H1 (cell line): ENCODE measurements around the gene ANKRD12. TPM values are rescaled to one million over a fixed set of nuclear protein-coding genes. Genes with fewer than 3 reads are reported as not detected.

ENCODE experiments used
- CTCF ChIA-PET: fragments of 300-600 bp; sonication (Branson Sonifier 250); formaldehyde crosslinking; loops from one replicate; lab custom pipeline; 2021; ENCODE audit not compliant: partially characterized antibody; lab: Charles Lee
- POLR2A ChIA-PET: fragments of 300-600 bp; sonication (Branson Sonifier 250); formaldehyde crosslinking; loops from one replicate; lab custom pipeline; 2021; ENCODE audit warnings: inconsistent platforms; ENCODE audit not compliant: partially characterized antibody; lab: Charles Lee
- DNase-seq, 2 experiments: peaks; one replicate each; pipeline versions ENCODE4 v3.0.0 to v3.0.0-alpha.2; 2010 to 2022; ENCODE audit warnings: low spot score in 2 of 2, low read depth in 1 of 2, mixed read lengths in 1 of 2
- FAIRE-seq: peaks from 2 replicates; lab custom pipeline; 2011; peaks lifted over from hg19 to GRCh38; lab: Jason Lieb, UNC
- H2AFZ ChIP-seq: 2 replicates; pipeline ENCODE4 v1.8.1; 2012; ENCODE audit warnings: low read length, inconsistent platforms
- H2AK5ac ChIP-seq: 2 replicates; pipeline ENCODE4 v1.6.1; 2013; ENCODE audit warnings: low read depth, low read length
- H2BK120ac ChIP-seq: replicated peaks from 2 replicates; pipeline ENCODE3; 2013; ENCODE audit warnings: low read depth, low read length, inconsistent platforms
- H2BK12ac ChIP-seq: 2 replicates; pipeline ENCODE4 v1.6.1; 2013; ENCODE audit warnings: low read depth, low read length
- H2BK15ac ChIP-seq: 2 replicates; pipeline ENCODE4 v1.6.1; 2013; ENCODE audit warnings: low read length
- H2BK20ac ChIP-seq: 2 replicates; pipeline ENCODE4 v1.6.1; 2013; ENCODE audit warnings: low read length
- H2BK5ac ChIP-seq: 2 replicates; pipeline ENCODE4 v1.6.1; 2013; ENCODE audit warnings: low read depth, low read length
- H3K14ac ChIP-seq: 2 replicates; pipeline ENCODE4 v1.6.1; 2013; ENCODE audit warnings: inconsistent platforms; ENCODE audit not compliant: insufficient read length
- H3K18ac ChIP-seq: 2 replicates; pipeline ENCODE4 v1.6.1; 2013; ENCODE audit warnings: low read length; ENCODE audit errors: extremely low read depth
- H3K23ac ChIP-seq: 2 replicates; pipeline ENCODE4 v1.6.1; 2013; ENCODE audit warnings: inconsistent platforms; ENCODE audit not compliant: insufficient read length
- H3K23me2 ChIP-seq: 2 replicates; pipeline ENCODE4 v1.6.1; 2013; ENCODE audit warnings: low read depth, low read length
- H3K27ac ChIP-seq: 2 replicates; pipeline ENCODE4 v1.6.1; 2011; ENCODE audit warnings: low read depth, low read length, inconsistent platforms
- H3K27me3 ChIP-seq, 4 experiments: replicated peaks in 1 of 4; 1 replicate in 1 of 4; 2 replicates in 3 of 4; pipeline versions ENCODE4 v1.6.1 to v1.8.1; 2011 to 2013; ENCODE audit warnings: low read length in 3 of 4, mild to moderate bottlenecking in 3 of 4, inconsistent platforms in 2 of 4, mixed read lengths in 2 of 4, moderate library complexity in 1 of 4; ENCODE audit not compliant: control insufficient read depth in 3 of 4, insufficient read depth in 3 of 4; ENCODE audit errors: extremely low read depth in 1 of 4
- H3K36me3 ChIP-seq, 4 experiments: 2 replicates each; pipeline versions ENCODE4 v1.6.1 to v1.8.1; 2011 to 2013; ENCODE audit warnings: mild to moderate bottlenecking in 4 of 4, low read length in 3 of 4, moderate library complexity in 2 of 4, control low read depth in 1 of 4, inconsistent platforms in 1 of 4; ENCODE audit not compliant: insufficient read depth in 4 of 4, control insufficient read depth in 2 of 4
- H3K4ac ChIP-seq: replicated peaks from 2 replicates; pipeline ENCODE3; 2013; ENCODE audit warnings: low read length, low read depth, mixed read lengths, inconsistent platforms; ENCODE audit not compliant: insufficient read length
- H3K4me1 ChIP-seq, 4 experiments: replicated peaks in 1 of 4; 1 replicate in 1 of 4; 2 replicates in 3 of 4; pipeline versions ENCODE4 v1.6.1 to v1.8.1; 2011 to 2013; ENCODE audit warnings: low read length in 3 of 4, inconsistent platforms in 2 of 4, mixed read lengths in 1 of 4; ENCODE audit not compliant: insufficient read depth in 4 of 4, control insufficient read depth in 3 of 4
- H3K4me2 ChIP-seq, 2 experiments: 2 replicates each; pipeline versions ENCODE4 v1.6.1 to v1.8.1; 2011 to 2013; ENCODE audit warnings: low read depth in 2 of 2, low read length in 2 of 2, control low read depth in 1 of 2, inconsistent platforms in 1 of 2, mild to moderate bottlenecking in 1 of 2; ENCODE audit not compliant: insufficient read depth in 1 of 2
- H3K4me3 ChIP-seq, 4 experiments: fragments of 200-600, 300-600 bp in 1 of 4; sonication (generic), shearing (Covaris generic), sonication (Bioruptor Twin) in 1 of 4; 2 replicates each; pipeline versions ENCODE4 v1.5.1 to v1.8.1; 2011 to 2016; ENCODE audit warnings: low read length in 4 of 4, low read depth in 3 of 4, control low read depth in 2 of 4, inconsistent platforms in 2 of 4, mild to moderate bottlenecking in 2 of 4, mixed read lengths in 1 of 4, moderate library complexity in 1 of 4; ENCODE audit not compliant: insufficient read depth in 2 of 4; ENCODE audit errors: extremely low read depth in 1 of 4
- H3K56ac ChIP-seq: replicated peaks from 2 replicates; pipeline ENCODE3; 2013; ENCODE audit warnings: low read depth, mild to moderate bottlenecking, mixed read lengths, low read length, inconsistent platforms; ENCODE audit not compliant: insufficient read length
- H3K79me1 ChIP-seq: 2 replicates; pipeline ENCODE4 v1.6.1; 2013; ENCODE audit warnings: low read depth, low read length, control low read depth
- H3K79me2 ChIP-seq, 2 experiments: 2 replicates each; pipeline versions ENCODE4 v1.6.1 to v1.8.1; 2012 to 2013; ENCODE audit warnings: low read length in 2 of 2, mild to moderate bottlenecking in 2 of 2, inconsistent platforms in 1 of 2; ENCODE audit not compliant: insufficient read depth in 2 of 2, control insufficient read depth in 1 of 2
- H3K9ac ChIP-seq, 4 experiments: replicated peaks in 1 of 4; 1 replicate in 1 of 4; 2 replicates in 3 of 4; pipeline versions ENCODE4 v1.6.1 to v1.8.1; 2011 to 2013; ENCODE audit warnings: low read depth in 3 of 4, low read length in 3 of 4, control low read depth in 2 of 4, mild to moderate bottlenecking in 2 of 4, moderate library complexity in 2 of 4, inconsistent platforms in 1 of 4; ENCODE audit errors: extremely low read depth in 1 of 4
- H3K9me3 ChIP-seq, 2 experiments: 2 replicates each; pipeline versions ENCODE4 v1.6.1 to v1.8.1; 2012 to 2013; ENCODE audit warnings: mild to moderate bottlenecking in 2 of 2, moderate library complexity in 2 of 2, control low read depth in 1 of 2, inconsistent platforms in 1 of 2, low read depth in 1 of 2, low read length in 1 of 2, mixed read lengths in 1 of 2; ENCODE audit not compliant: insufficient read depth in 2 of 2
- H4K20me1 ChIP-seq, 2 experiments: replicated peaks in 1 of 2; 2 replicates each; pipeline versions ENCODE3 to v1.8.1; 2011 to 2013; ENCODE audit warnings: inconsistent platforms in 2 of 2, low read length in 2 of 2, mild to moderate bottlenecking in 1 of 2; ENCODE audit not compliant: insufficient read depth in 2 of 2, control insufficient read depth in 1 of 2
- H4K5ac ChIP-seq: 2 replicates; pipeline ENCODE4 v1.6.1; 2013; ENCODE audit warnings: low read length, low read depth, mixed read lengths, inconsistent platforms; ENCODE audit not compliant: insufficient read length
- H4K8ac ChIP-seq: 2 replicates; pipeline ENCODE4 v1.8.0; 2013; ENCODE audit warnings: mild to moderate bottlenecking, moderate library complexity, low read length, inconsistent platforms; ENCODE audit not compliant: insufficient read depth; ENCODE audit errors: extremely low read depth
- H4K91ac ChIP-seq: replicated peaks from 2 replicates; pipeline ENCODE3; 2013; ENCODE audit warnings: low read length, mixed read lengths, inconsistent platforms; ENCODE audit not compliant: insufficient read length
- ATF3 ChIP-seq: IDR thresholded peaks from 2 replicates; pipeline ENCODE4 v1.6.1; 2011; ENCODE audit warnings: low read depth, mild to moderate bottlenecking, low read length; ENCODE audit not compliant: insufficient read depth
- BRCA1 ChIP-seq: IDR thresholded peaks from 2 replicates; pipeline ENCODE4 v1.6.1; 2012; ENCODE audit warnings: low read depth, low read length, improper control_type of control experiment
- CBX8 ChIP-seq: fragments of 300-800, 300-1000 bp; sonication (generic); IDR thresholded peaks from 2 replicates; pipeline ENCODE4 v1.7.1; 2016; ENCODE audit warnings: low read depth, low read length, borderline replicate concordance
- CHD1 ChIP-seq: IDR thresholded peaks from 2 replicates; pipeline ENCODE4 v1.6.1; 2012; ENCODE audit warnings: low read depth, low read length, improper control_type of control experiment
- EZH2 ChIP-seq: fragments of 200-600 bp; sonication (generic); IDR thresholded peaks from 2 replicates; pipeline ENCODE4 v1.7.1; 2012; ENCODE audit warnings: low read depth, mild to moderate bottlenecking, moderate library complexity, low read length, inconsistent platforms; ENCODE audit not compliant: severe bottlenecking
- HDAC2 ChIP-seq, 2 experiments: fragments of 300-600 bp in 1 of 2; sonication (generic) in 1 of 2; IDR thresholded peaks; 2 replicates each; pipeline ENCODE4 v1.6.1; 2011 to 2012; ENCODE audit warnings: low read depth in 2 of 2, low read length in 2 of 2, mild to moderate bottlenecking in 2 of 2, moderate library complexity in 2 of 2, borderline replicate concordance in 1 of 2, inconsistent platforms in 1 of 2
- JUN ChIP-seq: IDR thresholded peaks from 2 replicates; pipeline ENCODE4 v1.6.1; 2011; ENCODE audit warnings: low read depth, mild to moderate bottlenecking, improper control_type of control experiment, low read length
- KDM5A ChIP-seq: fragments of 200-600 bp; IDR thresholded peaks from 2 replicates; pipeline ENCODE4 v1.7.1; 2012; ENCODE audit warnings: mild to moderate bottlenecking, low read length, inconsistent platforms, mixed read lengths
- POU5F1 ChIP-seq: IDR thresholded peaks from 2 replicates; pipeline ENCODE4 v1.6.1; 2011; ENCODE audit warnings: low read depth, mild to moderate bottlenecking, low read length, moderate library complexity
- RBBP5 ChIP-seq: IDR thresholded peaks from 2 replicates; pipeline ENCODE4 v1.7.1; 2012; ENCODE audit warnings: low read depth, mild to moderate bottlenecking, inconsistent platforms, low read length, moderate library complexity, borderline replicate concordance
- SIN3A ChIP-seq, 2 experiments: IDR thresholded peaks in 1 of 2; conservative IDR thresholded peaks in 1 of 2; 2 replicates each; pipeline ENCODE4 v1.6.1; 2011 to 2012; ENCODE audit warnings: low read length in 2 of 2, improper control_type of control experiment in 1 of 2, low read depth in 1 of 2, mild to moderate bottlenecking in 1 of 2
- SIRT6 ChIP-seq: IDR thresholded peaks from one replicate; pipeline ENCODE4 v1.7.1; 2012; ENCODE audit warnings: low read length, inconsistent platforms
- SP4 ChIP-seq: IDR thresholded peaks from 2 replicates; pipeline ENCODE4 v1.6.1; 2012; ENCODE audit warnings: low read length, inconsistent platforms
- WGBS, 2 experiments: shearing (Covaris generic) in 1 of 2; methylation state at CpG; one replicate each; pipeline versions ENCODE4 v1.1.6 to v1.1.7; 2013 to 2015; ENCODE audit warnings: low lambda C conversion rate in 2 of 2, mixed read lengths in 2 of 2, inconsistent platforms in 1 of 2, low coverage in 1 of 2, missing lambda C conversion rate in 1 of 2; ENCODE audit not compliant: insufficient replicate concordance in 2 of 2, insufficient coverage in 1 of 2, insufficient read length in 1 of 2; ENCODE audit errors: extremely low coverage in 1 of 2, missing lambda C conversion rate in 1 of 2; 5-methylcytosine and 5-hydroxymethylcytosine counted together
- polyA plus RNA-seq, 7 experiments: library from polyadenylated mRNA; depleted of rRNA in 3 of 7; stranded (reverse) in 5 of 7; unstranded in 2 of 7; fragments of >200 nt in 5 of 7; fragments of 200-250 nt in 2 of 7; gene quantifications; 1 replicate in 5 of 7; 2 replicates in 1 of 7; 4 replicates in 1 of 7; pipeline versions ENCODE4 v1.2.1 to v1.2.3, GENCODE V29; 2011 to 2013; ENCODE audit warnings: missing spikeins in 2 of 7, mixed read lengths in 2 of 7
- total RNA-seq: library from RNA; stranded (reverse); fragmentation: NEBNext Ultra II Directional; extraction: Animal tissue kit (Norgen Biotek cat#: 25700); gene quantifications from 2 replicates; pipeline ENCODE4 v1.2.1, GENCODE V29; 2021

The ANKRD12 gene
- total and polyA plus RNA-seq, 2 of the 8 experiments (the other 6 are each of a cell fraction or from before 2014, with no cell fraction given): 2.6 to 37.9 TPM

DNA sequence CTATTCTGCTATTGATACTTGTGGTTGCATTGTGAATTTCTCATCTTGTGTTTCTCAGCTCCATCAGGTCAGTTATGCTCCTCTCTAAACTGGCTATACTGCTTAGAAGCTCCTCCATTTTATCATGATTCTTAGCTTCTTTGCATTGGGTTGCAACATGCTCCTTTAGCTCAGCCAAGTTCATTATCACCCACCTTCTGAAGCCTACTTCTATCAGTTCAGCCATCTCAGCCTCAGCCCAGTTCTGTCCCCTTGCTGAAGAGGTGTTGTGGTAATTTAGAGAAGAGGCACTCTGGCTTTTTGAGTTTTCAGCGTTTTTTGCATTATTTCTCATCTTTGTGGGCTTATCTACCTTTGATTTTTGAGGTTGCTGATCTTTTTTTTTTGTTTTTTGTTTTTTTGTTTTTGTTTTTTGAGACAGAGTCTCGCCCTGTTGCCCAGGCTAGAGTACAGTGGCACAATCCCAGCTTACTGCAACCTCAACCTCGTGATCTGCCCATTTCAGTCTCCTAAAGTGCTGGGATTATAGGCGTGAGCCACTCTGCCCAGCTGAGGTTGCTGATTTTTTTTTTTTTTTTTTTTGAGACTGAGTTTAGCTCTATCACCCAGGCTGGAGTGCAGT, 36.0 kb downstream of the ANKRD12 start:
- no peak overlapping the region for H3K4me3 ChIP-seq
- WGBS, 2 experiments: 92% methylated on average over 4 of the region's 4 CpGs; no CpG with 5 or more reads in 1 of the 2 experiments
- peaks cover 0 to 43% of the 10 kb centered on the region in 2 experiments; a peak in 3 of 4 replicates for H3K79me2 ChIP-seq
- no peak overlapping the region for H4K91ac ChIP-seq
- H3K4me2 ChIP-seq: no peak overlapping the region
- no peak overlapping the region for H2BK5ac ChIP-seq
- H4K5ac ChIP-seq: no peak overlapping the region
- H3K4me1 ChIP-seq: no peaks in the 10 kb centered on the region
- H3K23me2 ChIP-seq: no peaks in the 10 kb centered on the region
- H3K56ac ChIP-seq: no peak overlapping the region
- no peak overlapping the region for H2BK120ac ChIP-seq
- no peak overlapping the region for H2BK20ac ChIP-seq
- no peak overlapping the region for H3K4ac ChIP-seq
- no peak overlapping the region for H3K14ac ChIP-seq
- H2AFZ ChIP-seq: no peak overlapping the region
- peaks cover 0 to 2% of the 10 kb centered on the region in 2 experiments for H4K20me1 ChIP-seq
- H3K27me3 ChIP-seq: no peaks in the 10 kb centered on the region
- ChIA-PET CTCF (interaction anchor here (0.5 kb wide), 1 partner anchor 1706 kb away, joined by 3 read pairs; no protein-coding TSS in a partner anchor), POLR2A (no interaction called here)
- no peak overlapping the region for H3K23ac ChIP-seq
- no peak for FAIRE-seq
- no peaks in the 10 kb centered on the region for H3K36me3 ChIP-seq
- H3K9ac ChIP-seq: no peak overlapping the region
- no peak overlapping the region for H3K18ac ChIP-seq
- no peak for DNase-seq
- H2BK15ac ChIP-seq: no peak overlapping the region
- H2AK5ac ChIP-seq: no peak overlapping the region
- no peaks in the 10 kb centered on the region for H3K79me1 ChIP-seq
- H3K9me3 ChIP-seq: no peaks in the 10 kb centered on the region
- H2BK12ac ChIP-seq: no peak overlapping the region
- no peak overlapping the region for H4K8ac ChIP-seq
- no peak overlapping the region for H3K27ac ChIP-seq
- TF ChIP-seq SIRT6: no peak
- TF ChIP-seq SIN3A (conservative IDR thresholded peaks at IDR 0.05 in 1 of 2, IDR thresholded peaks at IDR 0.05 in 1 of 2; ENCODE audit: low read depth in 1 of 2, low read length in 2 of 2): no peak
- TF ChIP-seq SP4: no peak
- TF ChIP-seq CBX8: no peak
- TF ChIP-seq POU5F1: no peak
- no peak for TF ChIP-seq RBBP5
- TF ChIP-seq CHD1: no peak
- no peak for TF ChIP-seq HDAC2 (IDR thresholded peaks at IDR 0.05; ENCODE audit: borderline replicate concordance in 1 of 2, low read depth in 2 of 2, low read length in 2 of 2)
- no peak for TF ChIP-seq KDM5A
- no peak for TF ChIP-seq BRCA1
- TF ChIP-seq EZH2: no peak
- no peak for TF ChIP-seq JUN
- no peak for TF ChIP-seq ATF3
